ENCODE results near the gene FNIP2.

FNIP2 gene

GRCh38 chr4:158814636-158815330 is 46.0 kb downstream of the FNIP2 start:
- Histone ChIP-seq H3K9ac (ENCODE audit: low read length in 2 of 2) (no peak overlapping the region), H3K4me1 (ENCODE audit: control insufficient read depth, insufficient read depth, low read length) (peaks cover 11% of the 10 kb centered on the region), H3K9me3 (ENCODE audit: control insufficient read depth in 2 of 2, low read length in 2 of 2) (no peaks in the 10 kb centered on the region), H3K27ac (ENCODE audit: low read length) (no peak overlapping the region), H3K27me3 (ENCODE audit: control insufficient read depth in 1 of 2, insufficient read depth in 2 of 2, low read length in 2 of 2) (no peaks in the 10 kb centered on the region), H3K4me3 (ENCODE audit: low read length in 2 of 2) (no peak overlapping the region), H3K36me3 (ENCODE audit: control insufficient read depth in 2 of 2, insufficient read depth in 2 of 2, low read length in 2 of 2) (no peaks in the 10 kb centered on the region)

- no peaks in the 10 kb centered on the region for H3K27me3 ChIP-seq (ENCODE audit: control insufficient read depth in 1 of 2, insufficient read depth in 2 of 2, low read length in 2 of 2)
- peaks cover 2% of the 10 kb centered on the region for H3K4me1 ChIP-seq (ENCODE audit: control insufficient read depth, insufficient read depth, low read length)
- no peaks in the 10 kb centered on the region for H3K36me3 ChIP-seq (ENCODE audit: control insufficient read depth in 2 of 2, insufficient read depth in 2 of 2, low read length in 2 of 2)
Observed at GRCh38 chr4:158816955-158817354, 48.1 kb downstream of the FNIP2 start.

GRCh38 chr4:158817562-158818296 is 48.9 kb downstream of the FNIP2 start:
- Histone ChIP-seq H3K4me1 (ENCODE audit: control insufficient read depth, insufficient read depth, low read length) (peaks cover 2% of the 10 kb centered on the region), H3K9ac (ENCODE audit: low read length in 2 of 2) (no peak overlapping the region), H3K9me3 (ENCODE audit: control insufficient read depth in 2 of 2, low read length in 2 of 2) (no peaks in the 10 kb centered on the region), H3K27me3 (ENCODE audit: control insufficient read depth in 1 of 2, insufficient read depth in 2 of 2, low read length in 2 of 2) (no peaks in the 10 kb centered on the region), H3K4me3 (ENCODE audit: low read length in 2 of 2) (no peak overlapping the region), H3K36me3 (ENCODE audit: control insufficient read depth in 2 of 2, insufficient read depth in 2 of 2, low read length in 2 of 2) (no peaks in the 10 kb centered on the region), H3K27ac (ENCODE audit: low read length) (no peak overlapping the region)

More at GRCh38 chr4:158816955-158817354, 48.1 kb downstream of the FNIP2 start:
- Histone ChIP-seq H3K27ac (ENCODE audit: low read length) (no peak overlapping the region), H3K9me3 (ENCODE audit: control insufficient read depth in 2 of 2, low read length in 2 of 2) (no peaks in the 10 kb centered on the region), H3K9ac (ENCODE audit: low read length in 2 of 2) (no peak overlapping the region), H3K4me3 (ENCODE audit: low read length in 2 of 2) (no peak overlapping the region)

GRCh38 chr4:158818560-158819140 is 49.8 kb downstream of the FNIP2 start:
- no peak overlapping the region for H3K4me3 ChIP-seq (ENCODE audit: low read length in 2 of 2)
- peaks cover 2% of the 10 kb centered on the region for H3K4me1 ChIP-seq (ENCODE audit: control insufficient read depth, insufficient read depth, low read length)
- no peaks in the 10 kb centered on the region for H3K9me3 ChIP-seq (ENCODE audit: control insufficient read depth in 2 of 2, low read length in 2 of 2)
- H3K27me3 ChIP-seq (ENCODE audit: control insufficient read depth in 1 of 2, insufficient read depth in 2 of 2, low read length in 2 of 2): no peaks in the 10 kb centered on the region
- H3K27ac ChIP-seq (ENCODE audit: low read length): no peak overlapping the region
- no peaks in the 10 kb centered on the region for H3K36me3 ChIP-seq (ENCODE audit: control insufficient read depth in 2 of 2, insufficient read depth in 2 of 2, low read length in 2 of 2)
- no peak overlapping the region for H3K9ac ChIP-seq (ENCODE audit: low read length in 2 of 2)

- H3K9me3 ChIP-seq (ENCODE audit: control insufficient read depth in 2 of 2, low read length in 2 of 2): no peaks in the 10 kb centered on the region
- H3K36me3 ChIP-seq (ENCODE audit: control insufficient read depth in 2 of 2, insufficient read depth in 2 of 2, low read length in 2 of 2): no peaks in the 10 kb centered on the region
- H3K4me3 ChIP-seq (ENCODE audit: low read length in 2 of 2): no peak overlapping the region
- H3K27me3 ChIP-seq (ENCODE audit: control insufficient read depth in 1 of 2, insufficient read depth in 2 of 2, low read length in 2 of 2): no peaks in the 10 kb centered on the region
- H3K27ac ChIP-seq (ENCODE audit: low read length): no peak overlapping the region
- no peak overlapping the region for H3K9ac ChIP-seq (ENCODE audit: low read length in 2 of 2)
- peaks cover 11% of the 10 kb centered on the region for H3K4me1 ChIP-seq (ENCODE audit: control insufficient read depth, insufficient read depth, low read length)
Observed at GRCh38 chr4:158819942-158820786, 51.3 kb downstream of the FNIP2 start.

- Histone ChIP-seq H3K9ac (ENCODE audit: low read length in 2 of 2) (no peak overlapping the region), H3K9me3 (ENCODE audit: control insufficient read depth in 2 of 2, low read length in 2 of 2) (no peaks in the 10 kb centered on the region), H3K4me1 (ENCODE audit: control insufficient read depth, insufficient read depth, low read length) (peaks cover 19% of the 10 kb centered on the region), H3K36me3 (ENCODE audit: control insufficient read depth in 2 of 2, insufficient read depth in 2 of 2, low read length in 2 of 2) (no peaks in the 10 kb centered on the region), H3K4me3 (ENCODE audit: low read length in 2 of 2) (no peak overlapping the region), H3K27ac (ENCODE audit: low read length) (no peak overlapping the region), H3K27me3 (ENCODE audit: control insufficient read depth in 1 of 2, insufficient read depth in 2 of 2, low read length in 2 of 2) (no peaks in the 10 kb centered on the region)
Observed at GRCh38 chr4:158821228-158821971, 52.6 kb downstream of the FNIP2 start.

- H3K9ac ChIP-seq (ENCODE audit: low read length in 2 of 2): no peak overlapping the region
- no peak overlapping the region for H3K4me3 ChIP-seq (ENCODE audit: low read length in 2 of 2)
- no peak overlapping the region for H3K27ac ChIP-seq (ENCODE audit: low read length)
- H3K36me3 ChIP-seq (ENCODE audit: control insufficient read depth in 2 of 2, insufficient read depth in 2 of 2, low read length in 2 of 2): no peaks in the 10 kb centered on the region
- H3K27me3 ChIP-seq (ENCODE audit: control insufficient read depth in 1 of 2, insufficient read depth in 2 of 2, low read length in 2 of 2): no peaks in the 10 kb centered on the region
- peaks cover 21% of the 10 kb centered on the region for H3K4me1 ChIP-seq (ENCODE audit: control insufficient read depth, insufficient read depth, low read length)
- H3K9me3 ChIP-seq (ENCODE audit: control insufficient read depth in 2 of 2, low read length in 2 of 2): no peaks in the 10 kb centered on the region
Observed at GRCh38 chr4:158822348-158822747, 53.5 kb downstream of the FNIP2 start.

GRCh38 chr4:158823461-158823873 is 54.6 kb downstream of the FNIP2 start:
- Histone ChIP-seq H3K27me3 (ENCODE audit: control insufficient read depth in 1 of 2, insufficient read depth in 2 of 2, low read length in 2 of 2) (no peaks in the 10 kb centered on the region), H3K9me3 (ENCODE audit: control insufficient read depth in 2 of 2, low read length in 2 of 2) (no peaks in the 10 kb centered on the region), H3K4me1 (ENCODE audit: control insufficient read depth, insufficient read depth, low read length) (peaks cover 21% of the 10 kb centered on the region), H3K36me3 (ENCODE audit: control insufficient read depth in 2 of 2, insufficient read depth in 2 of 2, low read length in 2 of 2) (no peaks in the 10 kb centered on the region), H3K9ac (ENCODE audit: low read length in 2 of 2) (no peak overlapping the region), H3K27ac (ENCODE audit: low read length) (no peak overlapping the region), H3K4me3 (ENCODE audit: low read length in 2 of 2) (no peak overlapping the region)

- Histone ChIP-seq H3K27me3 (ENCODE audit: control insufficient read depth in 1 of 2, insufficient read depth in 2 of 2, low read length in 2 of 2) (no peaks in the 10 kb centered on the region), H3K36me3 (ENCODE audit: control insufficient read depth in 2 of 2, insufficient read depth in 2 of 2, low read length in 2 of 2) (no peaks in the 10 kb centered on the region), H3K9ac (ENCODE audit: low read length in 2 of 2) (no peak overlapping the region), H3K9me3 (ENCODE audit: control insufficient read depth in 2 of 2, low read length in 2 of 2) (no peaks in the 10 kb centered on the region), H3K4me3 (ENCODE audit: low read length in 2 of 2) (no peak overlapping the region), H3K4me1 (ENCODE audit: control insufficient read depth, insufficient read depth, low read length) (peaks cover 21% of the 10 kb centered on the region), H3K27ac (ENCODE audit: low read length) (peak overlapping the region; percentile 3)
Observed at GRCh38 chr4:158824425-158825274, 55.8 kb downstream of the FNIP2 start.

Measured in stomach smooth muscle (tissue), 2 donors.